Kidney epithelial cell (primary cell): ENCODE data around the gene EIF4A3. TPM values are rescaled to one million over a fixed set of nuclear protein-coding genes. Genes with fewer than 3 reads are reported as not detected.
"Not testable (repeated sequence)": the region's sequence is repeated elsewhere in the genome, so short reads cannot be mapped to it uniquely, and the experiment has no call there.

Source experiments
- DNase-seq: peaks from one replicate; pipeline ENCODE4 v3.0.0-alpha.2; 2010; ENCODE audit warnings: low read depth
- H3K27me3 ChIP-seq: 2 replicates; pipeline ENCODE4 v1.6.0; 2011; ENCODE audit warnings: low read length; ENCODE audit not compliant: control insufficient read depth, insufficient read depth
- H3K36me3 ChIP-seq: 2 replicates; pipeline ENCODE4 v1.5.1; 2011; ENCODE audit warnings: low read length; ENCODE audit not compliant: control insufficient read depth, insufficient read depth
- H3K4me3 ChIP-seq: 2 replicates; pipeline ENCODE4 v1.5.1; 2011; ENCODE audit warnings: low read depth, mild to moderate bottlenecking, control low read depth, low read length
- total RNA-seq: library from RNA; depleted of rRNA; stranded (reverse); fragments of >200 nt; gene quantifications from 2 replicates; pipeline ENCODE4 v1.2.3, GENCODE V29; 2015
- TF ChIP-seq, protein P1 (sequence below): IDR thresholded peaks from 2 replicates; pipeline ENCODE4 v1.5.1; 2011; ENCODE audit warnings: mild to moderate bottlenecking, moderate library complexity, low read length, control low read depth, inconsistent platforms; ENCODE audit not compliant: insufficient read depth, poor library complexity, severe bottlenecking

The EIF4A3 gene
- total RNA-seq, 1 donor from 2014 or later: 74.1 TPM

DNA sequence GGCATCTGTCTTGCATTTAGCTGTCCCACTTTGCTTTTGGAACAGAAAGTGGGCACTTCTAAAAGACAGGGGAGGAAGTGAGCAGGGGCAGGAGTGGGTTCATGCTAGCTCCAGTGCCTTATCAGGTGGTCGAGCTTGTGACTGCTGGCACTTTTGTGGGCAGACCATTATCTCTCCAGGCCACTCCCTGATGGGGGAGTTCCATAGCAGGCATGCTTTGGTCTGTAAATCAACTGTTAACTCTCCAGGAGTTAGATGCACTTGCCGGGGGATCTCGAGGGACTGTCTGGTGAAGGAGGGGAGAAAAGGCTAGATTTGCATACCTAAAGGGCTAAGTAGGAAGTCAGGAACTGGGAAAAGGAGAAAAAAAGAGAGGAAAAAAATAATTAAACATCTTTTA, 13.6 kb upstream of the EIF4A3 start:
- peaks cover 4% of the 10 kb centered on the region for H3K27me3 ChIP-seq
- TF ChIP-seq, protein P1, sequence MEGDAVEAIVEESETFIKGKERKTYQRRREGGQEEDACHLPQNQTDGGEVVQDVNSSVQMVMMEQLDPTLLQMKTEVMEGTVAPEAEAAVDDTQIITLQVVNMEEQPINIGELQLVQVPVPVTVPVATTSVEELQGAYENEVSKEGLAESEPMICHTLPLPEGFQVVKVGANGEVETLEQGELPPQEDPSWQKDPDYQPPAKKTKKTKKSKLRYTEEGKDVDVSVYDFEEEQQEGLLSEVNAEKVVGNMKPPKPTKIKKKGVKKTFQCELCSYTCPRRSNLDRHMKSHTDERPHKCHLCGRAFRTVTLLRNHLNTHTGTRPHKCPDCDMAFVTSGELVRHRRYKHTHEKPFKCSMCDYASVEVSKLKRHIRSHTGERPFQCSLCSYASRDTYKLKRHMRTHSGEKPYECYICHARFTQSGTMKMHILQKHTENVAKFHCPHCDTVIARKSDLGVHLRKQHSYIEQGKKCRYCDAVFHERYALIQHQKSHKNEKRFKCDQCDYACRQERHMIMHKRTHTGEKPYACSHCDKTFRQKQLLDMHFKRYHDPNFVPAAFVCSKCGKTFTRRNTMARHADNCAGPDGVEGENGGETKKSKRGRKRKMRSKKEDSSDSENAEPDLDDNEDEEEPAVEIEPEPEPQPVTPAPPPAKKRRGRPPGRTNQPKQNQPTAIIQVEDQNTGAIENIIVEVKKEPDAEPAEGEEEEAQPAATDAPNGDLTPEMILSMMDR: no peak
- no peak for DNase-seq

DNA sequence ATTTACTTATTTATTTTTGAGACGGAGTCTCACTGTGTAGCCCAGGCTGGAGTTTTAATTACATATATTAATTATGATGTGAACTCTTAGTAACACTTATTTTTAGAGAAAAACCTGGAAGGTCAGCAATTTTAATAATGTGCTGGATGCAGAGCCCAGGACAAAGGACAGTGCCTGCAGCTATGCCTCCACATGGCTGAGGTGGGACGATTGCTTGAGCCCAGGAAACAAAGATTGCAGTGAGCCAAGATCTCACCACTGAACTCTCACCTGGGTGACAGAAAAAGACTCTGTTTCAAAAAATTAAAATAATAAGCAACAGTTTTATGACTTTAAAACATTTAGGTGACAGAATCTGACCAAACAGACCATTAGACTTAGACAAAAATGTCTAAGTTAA, 11.9 kb upstream of the EIF4A3 start:
- DNase-seq: no peak
- TF ChIP-seq, protein P1: no peak
- Histone ChIP-seq H3K27me3 (peaks cover 4% of the 10 kb centered on the region), H3K4me3 (no peak overlapping the region), H3K36me3 (no peaks in the 10 kb centered on the region)

More for the DNA sequence above, 13.6 kb upstream of the EIF4A3 start:
- H3K36me3 ChIP-seq: no peaks in the 10 kb centered on the region
- no peak overlapping the region for H3K4me3 ChIP-seq

DNA sequence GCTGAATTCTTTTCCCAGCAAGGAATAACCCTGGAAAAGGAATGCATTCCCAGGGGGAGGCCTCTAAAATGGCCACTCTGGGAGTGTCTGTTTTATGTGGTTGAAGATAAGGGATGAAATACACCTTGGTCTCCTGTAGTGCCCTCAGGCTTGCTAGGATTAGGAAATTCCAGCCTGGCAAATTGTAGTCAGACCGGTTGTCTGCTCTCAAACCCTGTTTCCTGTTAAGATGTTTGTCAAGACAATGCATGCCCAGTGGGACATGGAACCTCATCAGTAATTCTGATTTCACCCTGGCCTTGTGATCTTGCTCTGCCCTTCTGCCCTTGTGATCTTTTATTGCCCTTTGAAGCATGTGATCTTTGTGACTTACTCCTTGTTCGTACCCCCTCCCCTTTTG, 8.7 kb upstream of the EIF4A3 start:
- not testable (repeated sequence) for H3K36me3 ChIP-seq, H3K4me3 ChIP-seq, DNase-seq, H3K27me3 ChIP-seq

DNA sequence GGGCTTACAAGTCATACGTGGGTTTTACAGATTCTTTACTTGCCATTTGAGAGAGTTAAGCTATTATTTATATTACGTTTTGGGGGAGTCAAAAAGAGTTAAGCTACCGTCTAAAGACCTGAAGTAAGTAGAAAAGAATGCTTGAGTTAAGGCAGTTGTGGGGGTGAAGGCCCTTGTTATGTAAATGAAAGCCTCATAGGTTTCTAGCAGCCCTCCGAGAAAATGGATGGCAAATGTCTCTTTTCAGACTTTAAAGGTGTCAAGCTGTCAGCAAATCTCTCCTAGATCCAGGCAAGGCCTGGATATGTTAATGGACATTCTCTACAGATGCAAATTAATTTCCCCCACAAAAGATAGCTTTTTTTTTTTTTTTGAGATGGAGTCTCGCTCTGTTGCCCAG, 7.2 kb upstream of the EIF4A3 start:
- TF ChIP-seq, protein P1: no peak

DNA sequence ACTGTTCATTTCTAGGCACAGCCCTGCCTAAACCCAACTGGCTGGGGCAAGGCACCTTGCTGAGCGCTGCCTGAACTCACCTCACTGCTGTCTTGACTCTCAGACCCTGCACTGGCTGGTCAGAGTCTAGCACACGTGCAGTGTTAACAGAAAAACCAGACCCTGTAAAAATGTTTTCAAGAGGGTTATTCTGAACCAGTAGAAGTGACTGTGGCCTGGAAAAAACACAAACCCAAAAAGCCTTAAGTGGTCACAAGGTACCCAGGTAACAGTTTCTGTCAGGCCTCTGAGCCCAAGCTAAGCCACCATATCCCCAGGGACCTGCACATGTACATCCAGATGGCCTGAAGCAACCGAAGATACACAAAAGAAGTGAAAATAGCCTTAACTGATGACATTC, 6.1 kb upstream of the EIF4A3 start:
- TF ChIP-seq, protein P1: no peak
- H3K4me3 ChIP-seq: no peak overlapping the region
- H3K27me3 ChIP-seq: no peaks in the 10 kb centered on the region
- no peak for DNase-seq
- H3K36me3 ChIP-seq: no peaks in the 10 kb centered on the region

More for the DNA sequence above, 7.2 kb upstream of the EIF4A3 start:
- no peak overlapping the region for H3K4me3 ChIP-seq
- H3K36me3 ChIP-seq: no peaks in the 10 kb centered on the region
- no peak for DNase-seq
- no peaks in the 10 kb centered on the region for H3K27me3 ChIP-seq

DNA sequence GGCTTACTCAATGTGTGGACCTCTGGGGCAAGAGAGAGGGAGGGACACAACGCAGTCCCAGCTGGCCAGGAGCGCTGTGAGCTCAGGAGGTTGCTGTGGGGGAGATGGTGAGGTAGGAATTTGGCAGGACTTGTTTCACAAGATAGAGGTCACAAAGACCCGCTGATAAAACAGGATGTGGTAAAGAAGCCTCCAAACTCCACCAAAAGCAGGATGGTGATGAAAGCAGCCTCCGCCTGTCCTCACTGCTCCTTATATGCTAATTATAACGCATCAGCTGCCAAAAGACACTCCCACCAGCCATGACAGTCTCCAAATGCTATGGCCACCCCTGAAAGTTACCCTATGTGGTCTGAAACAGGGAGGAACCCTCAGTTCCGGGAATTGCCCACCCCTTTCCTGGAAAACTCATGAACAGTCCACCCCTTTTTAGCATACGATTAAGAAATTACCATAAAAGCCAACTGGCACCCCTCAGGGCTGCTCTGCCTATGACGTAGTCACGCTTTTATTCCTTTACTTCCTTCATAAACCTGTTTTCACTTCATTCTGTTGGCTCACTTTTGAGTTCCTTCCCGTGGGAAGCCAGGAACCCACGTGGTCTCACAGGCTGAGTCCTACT, 5.3 kb upstream of the EIF4A3 start:
- TF ChIP-seq, protein P1: no peak
- no peak for DNase-seq
- H3K36me3 ChIP-seq: no peaks in the 10 kb centered on the region
- H3K4me3 ChIP-seq: no peak overlapping the region
- H3K27me3 ChIP-seq: no peaks in the 10 kb centered on the region
